Left lobe of liver (tissue), 2 donors: ENCODE data around the gene ZNF646. TPM values are rescaled to one million over a fixed set of nuclear protein-coding genes. Genes with fewer than 3 reads are reported as not detected.
A peak's percentile ranks its signal among the peaks of the same experiment; 100 is the strongest.

Experiments
- ATAC-seq: fragments of 200-7000 bp; cut with Tn5 transposase; one replicate; pipeline ENCODE4 v1.9.1; 2020; ENCODE audit warnings: mild to moderate bottlenecking, moderate library complexity
- DNase-seq: peaks from one replicate; pipeline ENCODE4 v3.0.0-alpha.2; 2020; ENCODE audit warnings: low spot score
- total RNA-seq: library from RNA; stranded (reverse); gene quantifications from one replicate; pipeline ENCODE4 v1.2.1, GENCODE V29; 2021
- donor health status: DM: no; HTN: no; CAD: no; lungs with moderate emphysema.
- donor health status: DM: no; HTN: yes; CAD: no.

ZNF646 gene
- total RNA-seq, 1 donor from 2014 or later: 6.7 TPM

- DNase-seq (no peak), ATAC-seq (peak; percentile 20)
Observed at GRCh38 chr16:31063843-31064611, 10.2 kb upstream of the ZNF646 start.

GRCh38 chr16:31064882-31065461 lies 9.2 kb upstream of the ZNF646 start:
- no peak for DNase-seq
- ATAC-seq: no peak

GRCh38 chr16:31067342-31067741 lies 6.9 kb upstream of the ZNF646 start:
- no peak for ATAC-seq
- DNase-seq: no peak

- DNase-seq (no peak), ATAC-seq (no peak)
Observed at GRCh38 chr16:31071861-31072260, 2.4 kb upstream of the ZNF646 start.

- DNase-seq (no peak), ATAC-seq (no peak)
Observed at GRCh38 chr16:31072540-31073141, 1.6 kb upstream of the ZNF646 start.

GRCh38 chr16:31073142-31073969 lies 866 bp upstream of the ZNF646 start:
- ATAC-seq: peak; percentile 86

GRCh38 chr16:31074814-31075183 lies 577 bp downstream of the ZNF646 start:
- ATAC-seq: no peak
- no peak for DNase-seq

More at GRCh38 chr16:31073142-31073969, 866 bp upstream of the ZNF646 start:
- DNase-seq: peak; percentile 93

GRCh38 chr16:31076319-31076718 lies 2.1 kb downstream of the ZNF646 start:
- DNase-seq: no peak
- ATAC-seq: no peak

- ATAC-seq (no peak), DNase-seq (no peak)
Observed at GRCh38 chr16:31077024-31077423, 2.8 kb downstream of the ZNF646 start.

GRCh38 chr16:31077592-31078396 lies 3.6 kb downstream of the ZNF646 start:
- ATAC-seq: no peak

GRCh38 chr16:31078597-31079341 lies 4.5 kb downstream of the ZNF646 start:
- ATAC-seq (no peak), DNase-seq (no peak)

More at GRCh38 chr16:31077592-31078396, 3.6 kb downstream of the ZNF646 start:
- DNase-seq: no peak

- no peak for DNase-seq
- no peak for ATAC-seq
Observed at GRCh38 chr16:31079342-31079944, 5.2 kb downstream of the ZNF646 start.

GRCh38 chr16:31080035-31080629 lies 5.9 kb downstream of the ZNF646 start:
- ATAC-seq: no peak
- DNase-seq: no peak

GRCh38 chr16:31080756-31081419 lies 6.7 kb downstream of the ZNF646 start:
- ATAC-seq (peak; percentile 46), DNase-seq (no peak)

GRCh38 chr16:31081428-31082351 lies 7.5 kb downstream of the ZNF646 start:
- ATAC-seq (no peak), DNase-seq (no peak)

GRCh38 chr16:31082368-31083045 lies 8.3 kb downstream of the ZNF646 start:
- ATAC-seq (no peak), DNase-seq (no peak)

GRCh38 chr16:31083081-31083480 lies 8.9 kb downstream of the ZNF646 start:
- no peak for ATAC-seq
- no peak for DNase-seq
